Left ventricle myocardium superior (tissue), 1 donor: Measurements from ENCODE around the gene RFC1. TPM values are rescaled to one million over a fixed set of nuclear protein-coding genes. Genes with fewer than 3 reads are reported as not detected.

Source experiments
- ATAC-seq: fragments of 200-7000 bp; cut with Tn5 transposase; one replicate; pipeline ENCODE4 v1.9.1; 2020; ENCODE audit warnings: mild to moderate bottlenecking, moderate library complexity
- DNase-seq: peaks from one replicate; pipeline ENCODE4 v3.0.0-alpha.2; 2020
- intact Hi-C: fragments of 100-400 bp; cut with micrococcal nuclease; formaldehyde crosslinking; loops from one replicate; pipeline ENCODE4 v1.11.0; 2022
- microRNA-seq: library from miRNA; unstranded; fragments of <30 nt; microRNA quantifications from one replicate; pipeline ENCODE4 v1.2.0, GENCODE V29; 2020; ENCODE audit warnings: borderline number of aligned reads
- total RNA-seq: library from RNA; stranded (reverse); fragmentation: NEBNext Ultra II Directional; extraction: Animal tissue kit (Norgen Biotek cat#: 25700); gene quantifications from one replicate; pipeline ENCODE4 v1.2.1, GENCODE V29; 2021
- donor health status: DM: no; HTN: yes; CAD: no; lungs with severe emphysema.

The RFC1 gene
- total RNA-seq, 1 donor from 2014 or later, result 23.3 TPM

- intact Hi-C loops, result no loop called here
- ATAC-seq (no peak), DNase-seq (no peak)
Measured at GRCh38 chr4:39263895-39264294, 102.3 kb downstream of the RFC1 start.

- ATAC-seq, result no peak
- DNase-seq, result no peak
- intact Hi-C loops, result no loop called here
Measured at GRCh38 chr4:39259571-39260330, 106.4 kb downstream of the RFC1 start.

DNA sequence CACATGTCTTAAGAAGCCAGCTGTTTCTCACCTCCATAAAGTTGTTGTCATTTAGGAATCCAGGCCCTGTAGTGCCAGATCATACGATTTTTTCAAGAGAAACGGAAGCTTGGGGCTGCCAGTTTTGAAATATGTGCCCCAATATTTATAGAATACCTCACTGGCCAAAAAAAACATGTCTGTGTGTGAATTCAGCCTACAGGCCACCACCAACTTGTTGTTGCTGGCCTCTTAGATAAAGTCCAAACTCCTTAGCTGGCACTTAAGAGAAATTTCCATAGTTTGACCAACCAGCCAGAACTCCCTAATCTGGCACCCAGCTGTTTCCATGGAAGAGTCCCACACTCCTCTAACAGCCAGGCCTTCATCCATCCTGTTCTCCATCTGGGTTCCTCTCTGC lies 109.7 kb downstream of the RFC1 start:
- DNase-seq (no peak), ATAC-seq (no peak)
- intact Hi-C loops, result no loop called here

DNA sequence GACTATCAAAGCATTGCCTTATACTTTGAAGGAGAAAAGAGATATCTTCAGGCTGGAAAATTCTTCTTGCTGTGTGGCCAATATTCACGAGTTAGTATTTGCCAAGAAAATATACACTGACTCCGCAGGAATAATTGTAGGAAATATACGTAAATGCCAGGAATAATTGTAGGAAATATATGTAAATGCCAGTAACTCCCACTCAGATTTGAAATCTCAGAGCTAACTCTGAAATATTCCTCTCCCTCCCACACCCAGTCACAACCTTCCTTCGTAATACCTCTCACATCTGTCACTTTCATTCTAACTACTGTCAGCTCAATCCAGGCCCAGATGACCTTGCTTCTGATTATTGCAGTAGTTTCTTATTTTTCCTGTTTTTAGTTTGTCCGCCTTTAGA lies 110.3 kb downstream of the RFC1 start:
- no peak for ATAC-seq

GRCh38 chr4:39255266-39255665 lies 110.9 kb downstream of the RFC1 start:
- intact Hi-C loops, result no loop called here
- DNase-seq (no peak), ATAC-seq (no peak)

More for the DNA sequence above, 110.3 kb downstream of the RFC1 start:
- no peak for DNase-seq
- intact Hi-C loops, result no loop called here

- no peak for ATAC-seq
- DNase-seq, result no peak
- intact Hi-C loops, result no loop called here
Measured at GRCh38 chr4:39243462-39243861, 122.7 kb downstream of the RFC1 start.

Small RNAs within 50 kb of the gene (microRNA-seq; reads per million reads assigned to microRNA genes)
- gene MIR5591, result not detected

Other genes with a start within 250 kb of the RFC1 start
- gene WDR19, start 183.8 kb downstream of the RFC1 start, total RNA-seq, result 5.1 TPM
- gene KLB, start 40.6 kb upstream of the RFC1 start, total RNA-seq, result 0.12 TPM
- gene RPL9, start 92.6 kb upstream of the RFC1 start, total RNA-seq, result 731 TPM
- gene LIAS, start 92.7 kb upstream of the RFC1 start, total RNA-seq, result 36.2 TPM
- 13.7 TPM for gene UGDH, start 161.1 kb upstream of the RFC1 start, total RNA-seq